T-helper 1 cell treated with Interleukin-12 subunit alpha and Interleukin-12 subunit beta and Interleukin-4 antibody, amounts not matched to agents 30 ng/mL and 1 ng/mL, for 36 hours (primary cell): ENCODE data around the gene KRT14. TPM values are rescaled to one million over a fixed set of nuclear protein-coding genes. Genes with fewer than 3 reads are reported as not detected.
"Not testable (repeated sequence)": the region's sequence is repeated elsewhere in the genome, so short reads cannot be mapped to it uniquely, and the experiment has no call there.

ENCODE experiments used
- intact Hi-C: fragments of 100-400 bp; cut with micrococcal nuclease; formaldehyde crosslinking; loops from one replicate; pipeline ENCODE4 v1.15.1; 2024
- total RNA-seq: library from RNA; stranded (reverse); gene quantifications from 2 replicates; pipeline ENCODE4 v1.2.3, GENCODE V29; 2022

The KRT14 gene
- total RNA-seq = not detected in 2 replicates

DNA sequence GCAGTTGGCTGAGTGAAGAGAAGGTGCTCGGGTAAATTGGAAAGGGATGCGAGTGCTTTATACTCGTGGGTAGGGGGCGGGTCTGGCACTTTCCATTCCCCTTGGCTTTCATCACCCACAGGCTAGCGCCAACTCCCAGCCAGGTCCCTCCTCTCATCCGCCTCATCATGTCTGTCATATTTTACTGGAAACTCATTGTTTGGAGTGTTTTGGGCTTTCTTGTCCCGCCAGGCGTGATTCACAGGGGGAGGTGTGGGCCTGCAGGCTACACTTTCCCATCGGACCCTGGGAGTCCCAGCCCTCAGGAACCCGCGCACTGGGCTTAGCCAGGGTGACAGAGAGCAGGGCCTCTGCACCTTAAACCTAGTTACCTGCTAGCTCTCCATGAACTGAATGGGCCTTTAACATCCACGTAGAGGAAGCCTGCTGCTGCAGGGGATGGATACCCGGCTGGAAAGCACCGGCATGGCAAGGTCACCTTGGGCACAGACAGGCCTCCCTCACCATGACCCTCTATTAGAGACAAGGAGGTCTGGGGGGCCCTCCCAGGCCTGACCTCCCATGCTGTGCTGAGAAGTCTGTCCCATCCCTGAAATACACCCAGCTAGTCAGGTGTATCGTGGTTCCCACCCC, at the start of gene KRT14:
Gene KRT14, minus strand, starts transcription at position 33 of the 633 bp plus-strand sequence. CDS start 61 bp downstream, outside the sequence.
- intact Hi-C loops = no loop called here

DNA sequence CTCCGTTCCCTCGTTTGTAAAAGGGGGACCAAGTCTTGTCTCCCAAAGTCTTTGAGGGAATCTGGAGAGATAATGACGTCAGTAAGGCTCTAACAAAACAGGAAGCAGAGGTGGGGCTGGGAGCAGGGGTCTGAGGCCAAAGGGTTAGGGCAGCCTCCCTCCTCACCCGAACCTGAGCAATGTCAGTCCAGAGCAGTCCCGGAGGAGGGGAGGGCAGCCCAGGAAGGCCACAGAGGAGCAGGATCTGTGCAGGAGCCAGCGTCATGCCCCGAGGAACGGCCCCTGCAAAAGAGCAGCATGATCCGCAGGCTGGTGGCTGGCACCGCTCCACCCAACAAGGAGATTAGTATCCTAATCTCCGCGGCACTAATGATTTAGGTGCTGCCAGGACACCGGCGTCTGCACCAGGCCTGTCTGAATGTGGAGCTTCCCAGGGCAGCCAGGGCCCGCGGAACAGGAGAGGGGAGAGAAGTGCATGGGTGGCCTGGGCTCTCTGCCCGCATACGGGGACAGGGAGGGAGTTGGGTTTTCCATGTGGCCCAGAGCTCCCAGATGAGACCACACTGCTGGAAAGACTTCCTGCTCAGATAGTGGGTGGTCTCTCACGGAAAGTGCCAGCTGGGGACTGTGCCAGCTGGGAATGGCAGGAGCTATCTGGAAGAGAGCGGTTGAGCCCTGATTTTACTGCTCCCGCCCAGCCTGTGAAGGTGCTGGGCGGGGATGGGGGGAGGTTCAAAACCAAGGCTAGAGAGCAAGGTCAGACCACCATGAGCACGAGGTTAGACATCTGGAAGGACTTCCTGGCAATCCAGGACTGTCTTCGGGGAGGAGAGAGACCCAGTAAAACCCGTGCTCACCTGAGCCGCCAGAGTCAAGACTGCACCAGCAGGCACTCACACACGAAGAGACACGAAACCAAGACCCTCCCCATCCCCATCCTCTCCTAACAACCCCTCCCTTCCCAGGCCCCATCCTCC, 48.7 kb upstream of the KRT14 start:
- intact Hi-C loops = no loop called here

DNA sequence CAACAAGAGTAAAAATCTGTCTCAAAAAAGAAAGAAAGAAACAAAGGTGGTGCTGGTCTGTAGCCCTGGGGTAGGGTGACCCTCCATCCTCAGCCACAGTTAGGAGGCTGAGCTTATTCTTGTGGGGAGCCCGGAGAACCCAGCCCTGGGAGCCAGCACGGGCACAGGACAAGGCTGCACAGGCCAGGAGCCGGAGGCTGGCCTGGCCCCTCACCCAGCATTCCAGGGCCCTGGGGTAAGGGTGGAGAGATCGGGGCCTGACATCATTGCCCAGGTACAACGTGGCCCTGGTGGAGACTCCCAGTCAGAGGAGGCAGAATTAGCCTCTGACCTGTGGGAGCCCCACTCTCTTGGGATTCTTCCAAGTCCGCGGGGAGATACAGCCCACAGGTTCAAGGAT, 47.9 kb upstream of the KRT14 start:
- intact Hi-C loops = no loop called here

DNA sequence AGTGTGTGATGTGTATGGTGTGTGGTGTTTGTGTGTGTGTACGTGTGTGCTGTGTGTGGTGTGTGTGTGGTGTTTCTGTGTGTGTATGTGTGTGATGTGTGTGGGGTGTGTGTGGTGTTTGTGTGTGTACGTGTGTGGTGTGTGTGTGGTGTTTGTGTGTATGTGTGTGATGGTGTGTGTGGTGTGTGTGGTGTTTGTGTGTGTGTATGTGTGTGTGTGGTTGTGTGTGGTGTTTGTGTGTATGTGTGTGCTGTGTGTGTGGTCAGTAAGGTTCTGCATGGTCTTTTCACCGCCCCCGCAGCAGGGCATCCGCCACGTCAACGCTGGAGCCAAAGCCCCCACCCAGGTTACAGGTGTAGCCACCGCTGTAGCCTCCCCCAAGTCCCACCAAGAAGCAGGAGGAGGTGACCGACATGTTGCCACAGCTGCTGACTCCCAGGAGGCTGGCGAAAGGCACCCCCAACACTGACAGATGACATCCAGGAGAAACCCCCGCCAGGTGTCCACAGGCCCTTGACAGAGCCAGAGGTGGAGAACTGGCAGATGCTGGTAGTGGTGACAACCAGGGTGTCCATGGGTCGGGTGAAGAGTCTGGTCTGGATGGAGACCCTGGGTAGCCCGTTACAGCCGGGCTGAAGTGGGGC, 47.0 kb upstream of the KRT14 start:
- intact Hi-C loops = no loop called here

DNA sequence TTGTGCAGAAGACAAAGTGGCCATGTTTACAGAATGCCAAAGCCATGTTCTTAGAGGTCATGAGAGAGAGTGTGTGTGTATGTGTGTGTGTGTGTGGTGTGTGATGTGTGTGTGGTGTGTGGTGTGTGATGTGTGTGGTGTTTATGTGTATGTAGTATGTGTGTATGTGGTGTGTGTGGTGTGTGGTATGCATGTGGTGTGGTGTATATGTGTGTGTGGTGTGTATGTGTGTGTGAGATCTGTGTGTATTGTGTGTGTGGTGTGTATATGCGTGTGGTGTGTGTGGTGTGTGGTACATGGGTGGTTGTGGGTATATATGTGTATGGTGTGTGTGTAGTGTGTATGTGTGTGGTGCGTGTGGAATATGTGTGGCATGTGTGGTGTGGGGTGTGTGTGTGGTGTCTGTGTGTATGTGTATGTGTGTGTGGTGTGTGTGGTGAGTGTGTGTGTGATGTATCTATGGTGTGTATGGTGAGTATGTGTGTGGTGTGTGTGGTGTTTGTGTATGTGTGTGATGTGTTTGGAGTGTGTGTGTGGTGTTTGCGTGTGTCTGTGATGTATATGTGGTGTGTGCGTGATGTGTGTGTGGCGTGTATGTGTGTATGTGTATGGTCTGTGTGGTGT, 45.9 kb upstream of the KRT14 start:
- intact Hi-C loops = no loop called here

DNA sequence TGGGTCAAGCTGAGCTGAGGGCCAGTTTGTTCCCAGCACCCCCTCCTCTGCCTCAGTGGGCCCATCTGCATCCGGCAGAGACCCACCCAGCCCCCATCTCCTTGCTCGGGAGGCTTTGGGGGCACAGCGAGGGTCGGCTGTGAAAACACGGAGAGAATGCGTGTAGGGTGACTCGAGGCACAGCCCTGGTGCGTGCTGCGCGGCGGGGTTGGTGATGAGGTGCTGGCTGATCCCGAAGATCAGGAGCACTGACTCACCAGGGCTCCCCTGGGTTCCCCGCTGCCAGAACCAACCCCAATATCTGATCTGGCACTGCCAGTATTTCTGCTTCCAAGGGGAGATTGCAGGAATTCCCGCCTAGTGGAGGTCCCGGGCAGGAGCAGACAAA, 45.2 kb upstream of the KRT14 start:
- intact Hi-C loops = no loop called here

DNA sequence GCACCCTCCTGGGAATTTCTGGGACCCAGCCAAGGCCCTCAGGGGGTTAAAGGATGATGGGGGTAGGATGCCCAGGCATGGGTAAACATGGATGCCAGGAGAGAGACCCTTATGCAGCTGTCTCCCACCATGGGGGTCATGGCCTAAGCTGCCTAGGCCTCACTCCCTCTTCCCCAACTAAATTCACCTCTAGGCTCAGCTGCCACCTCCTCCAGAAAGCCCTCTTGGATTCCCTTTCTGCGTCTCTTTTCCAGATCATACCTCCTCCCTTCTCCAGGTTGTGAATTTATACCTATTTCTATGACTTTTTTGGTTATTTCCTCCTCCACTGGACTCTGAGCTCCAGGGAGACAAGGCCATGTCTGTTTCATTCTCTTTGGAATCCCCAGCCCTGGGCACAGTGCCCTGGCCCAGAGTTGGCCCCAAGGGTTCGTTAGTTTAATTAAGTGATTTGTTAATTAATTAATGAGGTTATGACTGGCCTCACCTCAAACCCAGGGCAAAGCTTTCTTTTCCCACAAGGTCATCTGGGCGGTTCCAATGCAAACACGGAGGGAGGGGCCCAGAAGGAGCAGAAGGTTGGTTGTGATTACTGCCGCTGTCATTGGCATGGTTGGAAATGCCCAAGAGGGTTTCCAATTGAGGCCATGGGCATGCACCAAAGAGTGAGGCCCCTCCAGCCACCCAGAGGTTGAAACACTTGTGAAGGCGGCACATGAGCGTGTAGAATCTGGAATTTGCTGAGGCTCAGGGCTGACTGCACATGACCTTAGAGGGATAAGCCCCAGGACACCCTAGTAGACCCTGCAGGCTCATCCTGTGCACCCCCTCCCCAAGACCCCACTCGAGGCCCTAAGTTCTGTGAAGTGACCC, 44.6 kb upstream of the KRT14 start:
- intact Hi-C loops = no loop called here

DNA sequence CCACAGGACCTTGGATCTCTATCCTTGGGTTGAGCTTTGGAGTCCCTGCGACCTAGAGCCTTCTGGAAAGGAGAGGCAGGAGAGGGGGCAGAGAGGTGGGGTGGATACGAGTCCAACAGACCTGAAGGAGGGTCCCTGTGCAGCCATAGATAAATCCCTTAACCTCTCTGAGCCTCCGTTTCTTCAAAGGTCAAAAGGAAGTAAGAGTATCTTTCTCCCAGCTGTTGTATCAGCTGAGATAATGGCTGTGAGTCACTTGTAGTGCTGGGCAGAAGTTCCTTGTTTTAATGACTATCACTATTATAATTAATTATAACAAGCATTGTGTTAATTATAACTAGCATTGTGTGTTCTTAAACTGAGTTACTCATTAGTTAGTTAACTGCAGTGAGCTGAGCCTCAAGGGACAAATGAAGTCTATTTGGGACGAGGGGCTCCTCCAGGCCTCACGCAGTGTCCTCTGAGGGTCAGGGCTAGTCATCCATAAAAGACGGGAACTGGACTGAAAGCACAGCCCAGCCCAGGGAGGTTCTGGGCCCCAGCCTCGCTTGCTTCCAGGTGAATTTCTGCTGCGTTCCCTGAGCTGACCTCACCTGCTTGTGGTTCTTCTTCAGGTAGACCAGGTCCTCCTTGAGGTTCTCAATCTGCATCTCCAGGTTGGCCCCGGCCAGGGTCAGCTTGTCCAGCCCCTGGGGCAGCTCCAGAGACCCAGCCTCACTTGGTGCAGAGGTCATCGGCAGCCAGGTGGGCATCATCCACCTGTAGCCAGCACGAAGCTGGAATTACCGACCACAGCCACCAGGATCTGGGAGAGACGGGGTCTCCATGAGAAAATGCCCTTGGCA, 43.4 kb upstream of the KRT14 start:
- intact Hi-C loops = no loop called here

DNA sequence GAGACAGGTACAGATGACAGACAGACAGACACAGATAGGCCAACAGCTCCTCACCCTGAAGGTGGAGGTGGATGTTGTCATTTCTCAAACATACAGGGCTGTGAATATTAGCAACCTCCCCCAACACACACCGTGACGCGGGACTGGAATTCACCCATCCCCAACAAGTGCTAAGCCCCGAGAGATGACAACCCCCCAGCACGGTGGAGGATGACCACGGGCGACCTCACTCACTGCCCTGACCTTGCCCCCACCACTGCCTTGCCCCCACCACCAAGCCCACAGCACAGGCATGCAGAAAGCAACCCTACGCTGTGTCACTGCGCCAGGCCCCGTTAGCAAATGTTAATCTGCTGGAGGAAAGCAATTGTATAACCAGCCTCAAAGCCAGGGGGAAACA, 42.6 kb upstream of the KRT14 start:
- intact Hi-C loops = no loop called here

DNA sequence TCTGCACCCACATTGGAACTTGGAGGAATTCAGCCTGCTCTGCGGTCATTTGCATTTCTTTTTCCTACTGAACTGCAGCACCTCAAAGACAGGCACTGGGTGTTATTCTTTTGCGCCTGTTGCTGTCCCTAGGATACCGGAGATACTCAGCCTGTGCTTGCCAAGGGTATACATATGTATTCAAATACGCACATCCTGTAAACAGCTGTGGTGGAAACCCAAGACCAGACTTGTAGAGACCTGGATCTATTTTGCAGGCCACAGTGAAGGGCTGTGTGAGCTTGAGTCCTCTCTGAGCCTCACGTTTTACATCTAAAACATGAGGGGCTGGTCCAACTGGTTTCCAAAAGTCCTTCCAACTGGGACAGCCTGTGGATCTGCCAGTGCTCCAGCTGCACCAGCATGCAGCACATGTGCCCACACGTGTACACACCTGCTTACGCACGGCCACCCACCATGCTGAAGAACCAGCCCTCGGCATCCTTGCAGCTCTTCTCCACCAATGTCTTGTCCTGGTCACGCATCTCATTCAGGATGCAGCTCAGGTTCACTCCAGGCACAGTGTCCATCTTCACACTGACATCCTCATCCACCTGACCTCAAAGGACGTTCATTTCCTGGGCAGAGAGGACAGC, 42.0 kb upstream of the KRT14 start:
- intact Hi-C loops = not testable (repeated sequence)

DNA sequence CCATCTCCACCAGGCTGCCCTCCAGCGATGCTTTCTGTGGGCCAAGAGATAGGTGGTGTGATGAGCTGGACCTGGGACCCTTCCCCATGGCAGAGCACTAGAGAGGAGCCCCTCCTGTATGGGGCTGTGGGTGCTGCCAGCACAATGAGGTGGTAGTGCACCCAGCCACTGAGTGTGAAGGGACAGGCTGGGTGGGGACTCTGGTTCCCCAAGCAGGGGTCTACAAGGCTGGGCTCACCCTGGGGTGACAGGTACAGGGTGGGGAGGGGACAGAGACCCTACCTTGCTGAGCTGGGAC, 41.3 kb upstream of the KRT14 start:
- intact Hi-C loops = not testable (repeated sequence)

DNA sequence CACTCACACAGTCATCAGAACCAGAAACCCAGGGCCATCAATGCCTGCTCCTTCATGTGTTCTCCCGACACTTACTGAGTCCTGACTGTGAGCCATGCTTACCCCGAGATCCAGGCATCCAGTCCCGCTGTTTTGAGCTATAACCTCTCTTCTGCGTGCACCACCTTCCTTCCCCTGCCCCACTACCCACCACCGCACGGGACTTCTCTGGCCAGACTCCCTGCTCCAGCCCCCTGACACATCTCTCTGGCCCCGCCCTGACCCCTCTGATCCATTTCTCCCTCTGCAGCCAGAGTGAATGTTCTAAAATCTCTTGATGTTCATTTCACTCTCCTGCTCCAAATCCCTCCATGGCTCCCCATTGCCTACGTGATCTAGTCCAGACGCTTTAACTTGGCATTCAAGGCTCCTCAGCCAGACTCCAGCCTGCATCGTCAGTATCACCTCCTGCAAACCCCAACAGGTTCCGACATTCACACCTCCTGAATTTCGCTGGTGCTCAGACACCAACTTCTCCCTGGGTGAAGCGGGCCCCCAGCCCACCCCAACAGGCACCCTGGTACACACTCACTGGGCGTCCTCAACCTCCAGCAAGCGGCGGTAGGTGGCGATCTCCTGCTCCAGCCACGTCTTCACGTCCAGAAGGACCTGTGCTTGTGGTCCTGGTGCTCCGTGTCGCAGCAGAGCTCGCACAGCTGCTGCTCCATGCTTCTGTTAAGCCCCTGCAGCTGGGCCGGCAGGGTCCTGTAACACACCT, 40.8 kb upstream of the KRT14 start:
- intact Hi-C loops = no loop called here

DNA sequence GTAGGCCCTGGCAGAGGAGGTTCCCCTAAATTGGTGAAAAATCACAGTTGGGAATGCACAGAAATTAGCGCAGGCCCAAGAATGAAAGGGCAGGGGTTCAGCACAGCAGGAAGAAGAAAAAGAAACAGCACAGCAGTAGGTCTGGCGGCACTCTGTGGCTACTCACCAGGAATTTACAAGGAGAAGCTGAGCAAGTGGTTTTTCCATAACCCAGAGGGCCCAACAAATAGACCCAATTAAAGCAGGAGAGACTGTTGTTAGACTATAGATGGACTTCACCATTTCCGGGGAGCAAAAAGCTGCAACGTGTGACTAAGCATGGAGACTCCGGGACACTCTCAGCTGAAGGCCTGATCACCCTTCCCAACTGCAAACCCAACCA, 40.2 kb upstream of the KRT14 start:
- intact Hi-C loops = not testable (repeated sequence)

DNA sequence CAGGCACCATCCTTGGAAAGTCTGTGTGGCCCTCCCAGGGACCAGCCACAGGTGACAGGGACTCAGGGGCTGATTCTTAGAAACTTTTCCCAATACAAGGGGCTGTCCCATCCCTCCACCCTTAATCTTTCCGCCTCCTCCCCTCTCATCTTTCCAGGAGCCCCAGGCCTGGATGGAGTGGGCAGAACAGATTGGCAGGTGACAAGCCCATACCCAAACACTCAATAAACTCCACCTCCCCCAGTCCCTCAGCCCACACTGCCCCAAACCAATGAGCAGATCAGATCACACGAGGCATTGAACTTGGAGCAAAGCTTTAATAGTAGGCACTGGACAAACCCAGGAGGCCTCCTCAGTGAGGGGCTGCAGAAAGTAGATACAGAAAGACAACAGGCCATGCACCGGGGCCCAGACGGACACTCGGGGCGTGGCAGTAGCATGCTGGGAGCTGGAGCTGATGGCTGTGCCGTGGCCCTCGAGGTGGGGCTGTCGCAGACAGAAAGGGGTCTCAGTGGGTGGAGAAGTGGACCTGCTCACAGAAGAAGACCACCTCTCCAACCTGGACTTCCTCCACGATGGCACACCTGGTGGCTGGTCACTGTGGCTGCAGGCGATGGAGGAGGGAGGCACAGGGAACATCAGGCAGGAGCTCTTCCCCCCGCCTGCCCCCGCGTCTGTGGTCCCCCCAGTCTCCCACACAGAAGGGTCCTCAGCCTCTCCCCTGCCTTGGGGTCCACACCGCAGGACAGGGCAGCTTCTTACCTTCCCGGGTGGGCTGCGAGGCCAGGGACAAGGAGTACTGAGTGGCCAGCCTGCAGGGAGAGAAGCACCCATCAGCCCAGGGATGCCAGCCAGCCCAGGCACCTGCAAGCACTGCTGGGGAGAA, 39.6 kb upstream of the KRT14 start:
- intact Hi-C loops = not testable (repeated sequence)

DNA sequence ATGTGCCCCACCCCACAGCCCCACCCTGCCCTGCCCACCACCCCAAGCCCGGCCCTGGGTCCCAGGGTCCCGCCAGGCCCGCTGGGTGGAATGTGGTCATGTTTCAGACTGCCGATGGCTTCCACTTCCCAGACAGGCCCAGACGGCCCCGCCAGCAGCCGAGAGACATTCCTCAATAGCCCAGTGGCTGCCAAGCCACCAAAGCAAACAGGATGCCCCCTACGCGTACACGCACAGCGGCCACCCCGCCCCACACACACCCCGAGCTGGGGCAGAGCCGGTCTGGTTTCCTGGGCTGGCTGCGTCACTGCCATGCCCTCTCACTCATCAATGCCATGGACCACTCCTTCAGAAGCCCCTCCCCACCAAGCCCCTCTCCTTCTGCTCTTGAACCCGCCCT, 38.9 kb upstream of the KRT14 start:
- intact Hi-C loops = no loop called here

DNA sequence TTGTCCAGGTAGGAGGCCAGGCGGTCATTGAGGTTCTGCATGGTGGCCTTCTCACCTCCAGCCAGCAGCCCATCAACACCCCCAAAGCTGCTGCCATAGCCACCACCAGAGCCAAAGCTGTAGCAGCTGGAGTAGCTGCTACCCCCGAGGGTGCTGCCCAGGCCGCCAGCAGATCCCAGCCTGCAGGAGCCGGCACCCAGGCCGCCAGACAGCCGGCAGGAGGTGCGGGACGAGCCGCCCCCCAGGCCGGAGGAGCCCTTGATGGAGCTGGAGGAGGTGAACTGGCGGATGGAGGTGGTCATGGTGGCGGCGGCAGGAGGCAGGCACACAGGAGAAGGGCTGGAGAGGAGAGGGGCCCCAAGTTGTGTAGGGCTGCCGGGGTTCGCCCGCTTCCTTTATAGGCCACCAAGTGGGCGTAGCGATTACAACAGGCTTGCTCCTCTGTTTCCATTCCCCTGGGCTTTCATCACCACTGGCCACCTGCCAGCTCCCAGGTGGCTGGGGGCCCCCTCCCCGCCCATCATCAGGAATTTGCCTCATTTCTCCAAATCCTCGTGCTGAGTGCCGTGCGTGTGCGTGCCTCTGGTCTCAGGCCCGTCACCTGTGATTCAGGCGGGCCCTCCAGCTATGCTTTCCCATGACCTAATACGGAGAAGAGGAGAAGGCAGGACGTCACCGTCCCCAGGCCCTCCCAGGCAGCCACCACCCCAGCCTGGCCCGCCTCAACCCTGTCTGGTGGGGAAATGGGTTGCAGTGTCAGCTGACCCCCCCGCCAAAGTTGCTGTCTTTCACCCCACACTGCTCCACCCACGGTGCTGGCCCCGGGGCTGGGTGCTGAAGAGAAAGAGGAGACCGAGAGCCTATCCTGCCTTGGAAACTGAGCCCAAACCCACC, 37.8 kb upstream of the KRT14 start, which contains the start of gene KRT17:
Gene KRT17, minus strand, starts transcription at position 368 of the 894 bp plus-strand sequence. Its CDS starts 66 bp downstream, at position 302.
- intact Hi-C loops = no loop called here
